HG03575 (cell line): ENCODE results near the gene WASF2.
"Not testable (repeated sequence)": the region's sequence is repeated elsewhere in the genome, so short reads cannot be mapped to it uniquely, and the experiment has no call there.

Experiments
- ATAC-seq: cut with Tn5 transposase; IDR thresholded peaks from one replicate; pipeline ENCODE4 v1.9.1; 2021; ENCODE audit not compliant: unreplicated experiment, insufficient number of reproducible peaks, low FRiP score; ENCODE audit errors: extremely low read depth

Gene WASF2

GRCh38 chr1:27405598-27406361 is 84.2 kb downstream of the WASF2 start:
- not testable (repeated sequence) for ATAC-seq

- no peak for ATAC-seq
Observed at GRCh38 chr1:27405074-27405473, 84.9 kb downstream of the WASF2 start.

- no peak for ATAC-seq
Observed at GRCh38 chr1:27403931-27404330, 86.0 kb downstream of the WASF2 start.

GRCh38 chr1:27403065-27403726 is 86.8 kb downstream of the WASF2 start:
- no peak for ATAC-seq

- ATAC-seq = no peak
Observed at GRCh38 chr1:27402349-27402754, 87.6 kb downstream of the WASF2 start.

- ATAC-seq = no peak
Observed at GRCh38 chr1:27400963-27401341, 89.0 kb downstream of the WASF2 start.

GRCh38 chr1:27400082-27400962 is 89.6 kb downstream of the WASF2 start:
- ATAC-seq = no peak

GRCh38 chr1:27399251-27400025 is 90.5 kb downstream of the WASF2 start:
- no peak for ATAC-seq

GRCh38 chr1:27398405-27399149 is 91.4 kb downstream of the WASF2 start:
- no peak for ATAC-seq

GRCh38 chr1:27397749-27398148 is 92.2 kb downstream of the WASF2 start:
- no peak for ATAC-seq

- no peak for ATAC-seq
Observed at GRCh38 chr1:27397110-27397509, 92.9 kb downstream of the WASF2 start.

- no peak for ATAC-seq
Observed at GRCh38 chr1:27395441-27396195, 94.3 kb downstream of the WASF2 start.

- ATAC-seq = no peak
Observed at GRCh38 chr1:27394925-27395324, 95.0 kb downstream of the WASF2 start.

GRCh38 chr1:27394282-27394658 is 95.7 kb downstream of the WASF2 start:
- no peak for ATAC-seq

- ATAC-seq = no peak
Observed at GRCh38 chr1:27393641-27394281, 96.2 kb downstream of the WASF2 start.

- ATAC-seq = no peak
Observed at GRCh38 chr1:27392778-27393635, 97.0 kb downstream of the WASF2 start.
